ENCODE results near the gene TEX44.

DNA sequence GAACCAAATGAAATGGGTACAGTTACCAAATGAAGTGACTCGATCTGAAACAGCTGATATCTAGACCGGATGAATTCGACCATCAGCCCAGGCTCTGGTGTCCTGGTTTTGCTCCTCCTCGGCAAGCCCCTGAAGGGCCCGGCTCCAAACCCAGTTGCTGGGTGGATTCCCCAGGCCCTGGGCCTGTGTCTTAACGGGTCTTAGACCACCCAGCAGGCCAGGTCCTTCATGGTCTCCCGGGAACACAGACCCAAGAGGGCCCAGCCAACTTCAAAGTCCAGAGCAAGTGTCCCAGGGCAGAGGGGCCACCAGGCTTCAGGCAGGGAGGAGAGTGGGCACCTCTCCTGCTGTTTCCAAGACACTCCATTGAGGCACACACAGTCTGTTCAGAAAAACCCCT lies 35.7 kb upstream of the TEX44 start:
- TF ChIP-seq, protein P1, sequence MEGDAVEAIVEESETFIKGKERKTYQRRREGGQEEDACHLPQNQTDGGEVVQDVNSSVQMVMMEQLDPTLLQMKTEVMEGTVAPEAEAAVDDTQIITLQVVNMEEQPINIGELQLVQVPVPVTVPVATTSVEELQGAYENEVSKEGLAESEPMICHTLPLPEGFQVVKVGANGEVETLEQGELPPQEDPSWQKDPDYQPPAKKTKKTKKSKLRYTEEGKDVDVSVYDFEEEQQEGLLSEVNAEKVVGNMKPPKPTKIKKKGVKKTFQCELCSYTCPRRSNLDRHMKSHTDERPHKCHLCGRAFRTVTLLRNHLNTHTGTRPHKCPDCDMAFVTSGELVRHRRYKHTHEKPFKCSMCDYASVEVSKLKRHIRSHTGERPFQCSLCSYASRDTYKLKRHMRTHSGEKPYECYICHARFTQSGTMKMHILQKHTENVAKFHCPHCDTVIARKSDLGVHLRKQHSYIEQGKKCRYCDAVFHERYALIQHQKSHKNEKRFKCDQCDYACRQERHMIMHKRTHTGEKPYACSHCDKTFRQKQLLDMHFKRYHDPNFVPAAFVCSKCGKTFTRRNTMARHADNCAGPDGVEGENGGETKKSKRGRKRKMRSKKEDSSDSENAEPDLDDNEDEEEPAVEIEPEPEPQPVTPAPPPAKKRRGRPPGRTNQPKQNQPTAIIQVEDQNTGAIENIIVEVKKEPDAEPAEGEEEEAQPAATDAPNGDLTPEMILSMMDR (IDR thresholded peaks at IDR 0.05; ENCODE audit: insufficient read depth, low read length), result no peak
- TF ChIP-seq POLR2AphosphoS5 (IDR thresholded peaks at IDR 0.05; ENCODE audit: low read depth), result no peak

Measured in HL-60 (cell line).